ENCODE data around the gene C3orf52.

DNA sequence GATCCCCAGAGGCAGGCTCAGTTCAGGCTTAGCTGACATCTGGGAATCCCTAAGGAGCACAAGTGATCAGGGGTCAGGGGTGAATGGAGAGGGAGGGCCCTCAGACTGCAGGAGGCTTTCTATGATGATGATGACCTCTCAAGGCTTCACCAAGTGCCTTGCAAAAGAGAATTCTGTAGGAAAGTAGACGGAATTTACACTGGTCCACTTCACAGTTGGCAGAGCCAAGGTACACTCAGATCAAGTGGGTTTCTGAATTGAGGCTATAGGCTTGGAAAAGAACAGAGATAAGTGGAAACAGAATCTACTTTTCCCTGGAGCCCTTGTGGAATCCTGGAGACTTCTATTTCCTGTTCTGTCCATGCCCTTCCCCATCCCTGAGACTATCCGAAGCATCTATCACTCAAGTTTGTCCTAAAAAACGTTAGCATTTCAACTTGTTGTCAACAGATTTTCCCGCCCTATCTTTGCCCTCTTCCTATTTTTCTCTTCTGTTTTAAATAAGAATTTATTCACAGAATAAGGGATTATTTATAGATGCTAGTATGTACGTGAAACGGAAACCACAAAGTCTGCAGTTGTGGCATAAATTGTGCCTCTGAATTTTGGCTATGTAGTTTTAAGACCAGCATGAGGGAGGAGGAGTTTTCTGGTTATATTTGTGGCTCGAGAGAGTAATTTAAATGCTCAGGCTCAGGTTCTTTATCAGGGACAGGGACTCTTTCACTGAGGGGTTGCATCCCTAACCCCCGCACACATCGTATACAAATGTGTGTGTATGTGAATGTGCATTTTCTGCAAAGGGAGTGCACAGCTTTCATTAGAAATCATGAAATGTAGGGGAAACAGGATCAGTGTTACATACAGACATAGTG lies 34.0 kb downstream of the C3orf52 start:
- TF ChIP-seq, protein P1, sequence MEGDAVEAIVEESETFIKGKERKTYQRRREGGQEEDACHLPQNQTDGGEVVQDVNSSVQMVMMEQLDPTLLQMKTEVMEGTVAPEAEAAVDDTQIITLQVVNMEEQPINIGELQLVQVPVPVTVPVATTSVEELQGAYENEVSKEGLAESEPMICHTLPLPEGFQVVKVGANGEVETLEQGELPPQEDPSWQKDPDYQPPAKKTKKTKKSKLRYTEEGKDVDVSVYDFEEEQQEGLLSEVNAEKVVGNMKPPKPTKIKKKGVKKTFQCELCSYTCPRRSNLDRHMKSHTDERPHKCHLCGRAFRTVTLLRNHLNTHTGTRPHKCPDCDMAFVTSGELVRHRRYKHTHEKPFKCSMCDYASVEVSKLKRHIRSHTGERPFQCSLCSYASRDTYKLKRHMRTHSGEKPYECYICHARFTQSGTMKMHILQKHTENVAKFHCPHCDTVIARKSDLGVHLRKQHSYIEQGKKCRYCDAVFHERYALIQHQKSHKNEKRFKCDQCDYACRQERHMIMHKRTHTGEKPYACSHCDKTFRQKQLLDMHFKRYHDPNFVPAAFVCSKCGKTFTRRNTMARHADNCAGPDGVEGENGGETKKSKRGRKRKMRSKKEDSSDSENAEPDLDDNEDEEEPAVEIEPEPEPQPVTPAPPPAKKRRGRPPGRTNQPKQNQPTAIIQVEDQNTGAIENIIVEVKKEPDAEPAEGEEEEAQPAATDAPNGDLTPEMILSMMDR (IDR thresholded peaks at IDR 0.05) = no peak
- no peak for TF ChIP-seq POLR2A (IDR thresholded peaks at IDR 0.05)
- no peak for TF ChIP-seq EP300 (IDR thresholded peaks at IDR 0.05)
